Activated T-helper 1 cell treated with Interleukin-2 at 50 U/mL for 16 hours (primary cell): ENCODE measurements around the gene CFD.
"Not testable (repeated sequence)": the region's sequence is repeated elsewhere in the genome, so short reads cannot be mapped to it uniquely, and the experiment has no call there.

Experiments
- DNase-seq: peaks from one replicate; pipeline ENCODE4 v3.0.0-alpha.2; 2020; ENCODE audit warnings: low read depth

Gene CFD

DNA sequence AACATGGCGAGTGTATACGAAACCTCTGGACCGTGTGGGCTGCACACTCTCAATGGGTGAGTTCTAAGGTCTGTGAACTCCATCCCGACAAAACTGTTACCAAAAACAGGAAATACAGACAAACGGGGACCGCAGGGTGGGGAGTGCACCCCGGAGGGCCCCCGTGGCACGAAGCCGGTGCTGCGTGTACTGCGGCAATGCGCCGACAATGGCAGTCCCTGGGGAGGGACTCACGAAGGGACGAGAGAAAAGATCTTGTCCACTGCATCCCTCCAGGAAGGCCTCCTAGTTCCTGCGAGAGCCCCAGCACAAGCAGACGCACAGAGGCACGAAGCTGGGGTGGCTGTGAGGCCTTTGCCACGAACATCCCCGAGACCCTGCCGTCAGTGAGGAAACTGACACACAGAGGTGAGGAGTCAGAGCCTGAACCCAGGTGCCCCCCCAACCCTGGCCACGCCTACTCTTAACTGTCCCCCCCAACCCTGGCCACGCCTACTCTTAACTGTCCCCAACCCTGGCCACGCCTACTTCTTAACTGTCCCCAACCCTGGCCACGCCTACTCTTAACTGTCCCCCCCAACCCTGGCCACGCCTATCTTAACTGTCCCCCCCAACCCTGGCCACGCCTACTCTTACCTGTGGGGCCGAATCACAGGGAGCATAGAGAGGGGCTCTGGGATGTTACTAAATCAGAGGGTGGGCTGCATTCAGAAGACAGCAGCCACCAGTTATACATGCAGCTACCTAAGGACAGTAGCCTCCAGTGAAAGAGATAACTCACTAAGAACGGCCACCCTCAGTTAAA, 29.3 kb downstream of the CFD start:
- DNase-seq = peak; percentile 36

DNA sequence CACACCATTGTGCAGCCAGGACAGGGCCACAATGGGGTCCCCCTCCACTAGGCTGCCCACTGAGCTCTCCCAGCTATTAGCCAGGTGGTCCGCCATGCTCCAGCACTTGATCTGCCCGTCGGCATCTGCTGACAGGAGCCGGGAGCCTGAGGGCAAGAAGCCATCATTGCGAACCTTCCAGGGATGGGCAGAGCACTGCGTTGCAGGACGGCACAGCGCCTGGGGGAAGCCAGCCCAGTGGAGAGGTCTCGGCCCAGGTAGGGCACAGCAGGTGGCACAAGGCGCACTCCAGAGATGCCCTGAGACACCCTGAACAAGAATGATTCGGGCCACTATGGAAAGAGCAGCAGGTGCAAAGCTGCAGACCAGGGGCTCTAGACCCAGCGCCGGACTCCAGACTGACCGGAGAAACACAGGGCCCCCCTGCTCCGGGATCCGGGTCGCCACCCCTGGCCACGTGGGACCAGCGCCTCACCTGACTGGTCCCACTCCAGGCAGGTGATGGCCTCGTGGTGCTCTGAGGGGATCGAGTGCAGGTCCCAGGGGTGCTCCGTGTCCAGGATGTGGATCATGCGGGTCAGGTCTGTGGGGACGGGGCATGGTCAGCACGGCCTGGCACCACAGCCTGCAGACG, 30.3 kb downstream of the CFD start:
- no peak for DNase-seq

DNA sequence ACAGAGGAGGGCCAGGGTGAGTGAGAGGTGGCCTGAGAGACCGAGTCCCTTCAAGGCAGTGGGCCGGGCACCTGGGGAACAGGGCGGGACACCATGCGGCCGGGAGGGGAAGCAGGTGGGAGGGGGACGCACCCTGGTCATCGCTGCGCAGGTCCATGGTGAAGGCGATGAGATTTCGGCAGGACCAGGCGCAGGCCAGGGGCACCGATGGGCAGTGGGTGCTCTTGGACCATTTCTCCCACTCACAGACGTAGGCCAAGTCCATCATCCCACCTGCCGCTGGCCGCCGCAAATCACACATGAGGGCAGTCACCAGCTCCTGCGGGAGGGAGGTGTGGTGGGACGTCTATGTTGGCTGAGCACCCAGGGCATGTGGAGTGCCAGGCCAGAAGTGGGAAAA, 31.4 kb downstream of the CFD start:
- no peak for DNase-seq

DNA sequence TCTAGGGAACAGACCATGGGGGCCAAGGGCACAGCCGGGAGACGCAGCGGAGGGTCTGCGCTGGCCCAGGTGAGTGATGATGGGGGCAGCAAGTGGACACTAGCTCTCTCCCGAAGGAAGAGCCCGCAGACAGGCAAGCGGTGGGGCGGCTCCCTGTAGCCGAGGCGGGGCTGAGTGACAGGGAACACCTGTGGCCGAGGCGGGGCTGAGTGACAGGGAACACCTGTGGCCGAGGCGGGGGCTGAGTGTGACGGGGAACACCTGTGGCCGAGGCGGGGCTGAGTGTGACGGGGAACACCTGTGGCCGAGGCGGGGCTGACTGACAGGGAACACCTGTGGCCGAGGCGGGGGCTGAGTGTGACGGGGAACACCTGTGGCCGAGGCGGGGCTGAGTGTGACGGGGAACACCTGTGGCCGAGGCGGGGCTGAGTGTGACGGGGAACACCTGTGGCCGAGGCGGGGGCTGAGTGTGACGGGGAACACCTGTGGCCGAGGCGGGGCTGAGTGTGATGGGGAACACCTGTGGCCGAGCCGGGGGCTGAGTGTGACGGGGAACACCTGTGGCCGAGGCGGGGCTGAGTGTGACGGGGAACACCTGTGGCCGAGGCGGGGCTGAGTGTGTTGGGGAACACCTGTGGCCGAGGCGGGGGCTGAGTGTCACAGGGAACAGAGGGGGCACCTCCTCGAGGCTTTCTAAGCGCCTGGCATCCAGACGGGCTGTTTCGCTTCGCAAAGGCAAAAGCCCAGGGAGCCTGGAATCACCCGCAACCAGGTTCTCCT, 32.1 kb downstream of the CFD start:
- not testable (repeated sequence) for DNase-seq

DNA sequence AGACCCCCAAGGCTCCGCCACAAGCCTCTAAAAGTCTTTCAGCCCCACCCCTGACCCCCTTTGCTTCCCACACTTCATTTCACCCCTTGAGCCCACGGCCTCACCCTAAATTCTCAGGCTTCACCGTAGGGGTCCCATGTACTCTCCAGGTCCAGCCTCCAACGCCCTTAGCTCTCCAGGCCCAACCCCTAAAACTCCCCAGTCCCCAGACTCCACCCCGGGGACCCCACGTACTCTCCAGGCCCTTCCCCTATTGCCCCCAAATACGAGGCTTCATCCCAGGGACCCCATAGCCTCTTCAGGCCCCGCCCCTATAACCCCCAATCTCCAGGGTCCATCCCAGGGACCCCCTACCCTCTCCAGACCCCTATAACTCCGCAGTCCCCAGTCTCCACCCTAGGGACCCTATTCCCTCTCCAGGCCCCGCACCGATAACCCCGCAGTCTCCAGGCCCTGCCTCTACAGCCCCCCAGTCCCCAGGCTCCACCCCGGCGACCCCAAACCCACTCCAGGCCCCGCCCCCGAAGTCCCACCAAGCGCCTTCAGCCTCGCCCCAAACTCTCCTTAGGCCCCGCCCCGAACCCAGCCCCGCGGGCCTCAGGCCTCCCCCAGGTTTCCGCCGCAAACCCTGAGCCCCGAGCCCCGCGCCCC, 32.9 kb downstream of the CFD start:
- DNase-seq = no peak

DNA sequence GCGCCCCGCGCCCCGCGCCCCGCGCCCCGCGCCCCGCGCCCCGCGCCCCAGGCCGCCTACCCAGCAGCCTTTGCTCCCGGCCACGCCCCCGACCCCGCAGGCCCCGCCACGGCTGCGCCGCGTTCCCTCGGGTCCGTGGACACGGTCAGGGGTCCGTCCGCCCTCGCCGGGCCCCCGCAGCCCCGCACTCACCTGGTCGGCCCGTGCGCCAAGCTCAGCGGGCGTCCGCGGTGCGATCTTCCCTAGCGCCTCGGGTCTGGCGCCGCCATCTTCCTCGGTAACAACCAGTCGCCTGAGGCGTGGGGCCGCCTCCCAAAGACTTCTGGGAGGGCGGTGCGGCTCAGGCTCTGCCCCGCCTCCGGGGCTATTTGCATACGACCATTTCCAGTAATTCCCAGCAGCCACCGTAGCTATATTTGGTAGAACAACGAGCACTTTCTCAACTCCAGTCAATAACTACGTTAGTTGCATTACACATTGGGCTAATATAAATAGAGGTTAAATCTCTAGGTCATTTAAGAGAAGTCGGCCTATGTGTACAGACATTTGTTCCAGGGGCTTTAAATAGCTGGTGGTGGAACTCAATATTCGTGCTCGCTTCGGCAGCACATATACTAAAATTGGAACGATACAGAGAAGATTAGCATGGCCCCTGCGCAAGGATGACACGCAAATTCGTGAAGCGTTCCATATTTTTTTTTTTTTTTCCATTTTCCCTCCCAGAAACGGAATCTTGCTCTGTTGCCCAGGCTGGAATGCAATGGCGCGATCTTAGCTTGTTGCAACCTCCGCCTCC, 33.6 kb downstream of the CFD start, which contains the start of the genes MED16 and RNU6-9:
Gene MED16 (minus strand): TSS at position 294 of the 796 bp plus-strand sequence. CDS start 2,056 bp downstream, outside the sequence.
Gene RNU6-9 (plus strand): TSS at position 591 of the 796 bp plus-strand sequence.
- peak; percentile 81 for DNase-seq

DNA sequence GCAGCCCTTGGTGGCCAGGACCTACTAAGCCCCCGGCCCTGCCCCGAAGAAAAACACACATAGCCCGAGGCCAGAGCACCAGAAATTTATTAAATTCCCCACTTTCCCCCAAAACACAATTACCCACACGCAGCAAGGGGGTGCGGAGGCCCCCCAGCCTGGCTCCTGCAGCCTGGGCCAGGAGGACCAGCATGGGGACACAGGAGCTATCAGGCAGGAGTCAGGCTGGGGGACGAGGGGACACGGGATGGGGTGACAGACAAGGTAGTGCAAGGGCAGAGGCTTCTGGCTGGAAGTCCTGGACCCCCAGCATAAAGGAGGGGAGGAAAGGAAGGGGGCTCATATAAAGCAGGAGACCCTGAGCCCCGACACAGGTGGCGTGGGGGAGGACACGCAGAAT, 37.0 kb downstream of the CFD start:
- DNase-seq = no peak

DNA sequence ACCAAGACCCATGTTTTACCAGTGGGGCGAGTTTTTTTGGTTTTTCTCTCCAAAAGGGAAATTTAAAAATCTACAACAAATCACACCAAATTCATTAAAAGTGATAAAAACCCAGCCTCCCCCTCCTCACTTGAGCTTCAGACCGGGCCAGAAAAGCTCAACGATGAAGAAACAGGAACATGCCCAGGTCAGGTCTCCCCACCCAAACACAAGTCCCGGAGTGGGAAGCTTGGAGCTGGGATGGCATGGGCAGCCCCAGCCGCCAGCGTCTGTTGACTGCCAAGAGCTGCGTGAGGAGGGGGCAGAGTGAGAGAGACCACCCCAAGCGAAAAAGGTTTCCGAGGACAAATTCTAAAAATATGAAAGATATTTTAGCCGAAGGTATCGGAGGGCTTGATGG, 37.5 kb downstream of the CFD start:
- no peak for DNase-seq

DNA sequence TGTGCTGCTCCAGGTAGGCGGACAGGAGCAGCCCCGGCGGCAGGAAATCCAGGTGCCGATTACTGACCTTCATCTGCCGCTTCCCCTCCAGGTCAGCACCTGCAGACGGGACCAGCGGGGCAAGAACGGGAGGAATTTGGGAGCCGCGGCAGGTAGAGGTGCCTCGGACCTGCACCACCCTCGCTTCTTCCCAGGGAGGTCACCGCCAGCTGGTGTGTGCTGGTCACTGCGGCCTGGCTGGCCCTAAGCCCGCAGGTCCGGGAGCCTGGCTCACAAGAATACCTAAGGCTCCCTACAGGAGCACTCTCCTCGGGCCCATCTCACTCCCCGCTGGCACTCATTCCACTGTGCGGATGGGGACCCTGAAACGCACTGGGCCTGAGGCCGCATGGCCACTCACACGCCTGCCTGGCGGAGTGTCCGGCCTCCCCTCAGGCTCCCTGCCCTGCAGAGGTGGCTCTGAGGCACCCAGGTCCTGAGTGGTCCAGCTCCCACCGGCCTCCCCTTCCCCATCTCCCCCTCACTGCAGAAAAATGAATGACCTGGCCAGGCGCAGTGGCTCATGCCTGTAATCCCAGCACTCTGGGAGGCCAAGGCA, 38.1 kb downstream of the CFD start:
- DNase-seq = no peak

DNA sequence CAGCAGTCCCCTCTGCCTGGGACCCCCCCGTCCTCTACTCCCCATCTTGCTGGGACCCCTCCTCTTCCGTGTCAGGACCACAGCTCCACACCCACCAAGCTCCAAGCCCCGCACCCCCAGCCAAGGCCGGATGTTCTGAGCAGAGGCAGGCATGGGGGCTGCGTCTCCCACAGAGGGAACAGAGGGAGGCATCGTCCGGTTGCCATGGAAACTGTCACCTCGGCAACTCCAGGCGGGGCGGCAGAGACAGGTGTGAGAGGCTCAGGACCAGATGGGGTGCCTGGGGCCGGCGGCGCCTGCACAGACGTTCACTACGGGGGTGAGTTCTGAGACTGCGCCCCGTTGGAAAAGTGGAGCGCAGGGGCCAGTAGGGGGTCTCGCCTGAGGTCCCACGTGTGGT, 39.2 kb downstream of the CFD start:
- DNase-seq = no peak

DNA sequence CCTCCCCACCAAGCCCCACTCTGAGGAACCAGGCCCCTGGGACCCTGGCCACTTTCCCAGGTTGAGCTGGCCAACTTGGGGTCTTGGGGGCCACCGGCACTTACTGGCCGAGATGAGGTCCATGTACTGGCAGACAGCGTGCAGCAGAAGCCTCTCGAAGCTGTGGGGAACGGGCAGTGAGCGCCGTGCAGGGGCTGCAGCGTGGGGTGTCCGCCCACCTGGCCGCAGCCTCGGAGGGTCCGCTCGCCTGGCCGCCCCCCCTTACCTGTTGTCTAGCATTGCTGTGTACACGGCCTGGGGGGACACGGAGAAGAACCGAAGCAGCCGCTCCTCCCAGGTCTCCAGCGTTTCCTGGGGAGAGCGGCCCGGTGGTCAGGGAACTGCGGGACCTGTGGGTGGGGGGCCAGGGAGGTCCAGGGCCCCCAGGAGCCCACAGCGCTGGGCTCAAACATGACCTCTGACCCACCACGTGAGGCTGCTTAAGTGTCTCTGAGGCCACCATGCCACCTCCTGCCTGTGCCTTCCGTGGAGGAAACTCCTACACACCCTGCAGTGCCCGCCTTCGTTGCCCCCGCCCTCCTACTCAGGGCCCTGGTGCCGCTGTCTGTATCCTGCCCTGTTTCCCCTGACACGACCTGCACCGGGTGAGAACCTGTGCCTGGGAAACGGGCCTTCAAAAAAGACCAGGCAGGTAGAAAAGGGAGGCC, 40.0 kb downstream of the CFD start:
- DNase-seq = no peak

DNA sequence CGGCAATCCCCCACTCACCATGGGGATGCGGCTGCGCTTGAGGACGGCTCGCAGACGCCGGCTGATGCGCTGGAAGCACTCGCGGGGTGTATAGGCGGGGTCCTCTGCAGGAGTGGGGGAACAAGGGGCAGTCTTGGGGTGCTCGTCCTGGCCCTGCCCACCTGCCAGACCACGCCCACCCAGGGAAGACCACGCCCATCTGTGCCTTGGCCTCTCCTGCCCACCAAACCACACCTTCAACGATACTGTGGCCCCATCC, 40.5 kb downstream of the CFD start:
- DNase-seq = no peak

DNA sequence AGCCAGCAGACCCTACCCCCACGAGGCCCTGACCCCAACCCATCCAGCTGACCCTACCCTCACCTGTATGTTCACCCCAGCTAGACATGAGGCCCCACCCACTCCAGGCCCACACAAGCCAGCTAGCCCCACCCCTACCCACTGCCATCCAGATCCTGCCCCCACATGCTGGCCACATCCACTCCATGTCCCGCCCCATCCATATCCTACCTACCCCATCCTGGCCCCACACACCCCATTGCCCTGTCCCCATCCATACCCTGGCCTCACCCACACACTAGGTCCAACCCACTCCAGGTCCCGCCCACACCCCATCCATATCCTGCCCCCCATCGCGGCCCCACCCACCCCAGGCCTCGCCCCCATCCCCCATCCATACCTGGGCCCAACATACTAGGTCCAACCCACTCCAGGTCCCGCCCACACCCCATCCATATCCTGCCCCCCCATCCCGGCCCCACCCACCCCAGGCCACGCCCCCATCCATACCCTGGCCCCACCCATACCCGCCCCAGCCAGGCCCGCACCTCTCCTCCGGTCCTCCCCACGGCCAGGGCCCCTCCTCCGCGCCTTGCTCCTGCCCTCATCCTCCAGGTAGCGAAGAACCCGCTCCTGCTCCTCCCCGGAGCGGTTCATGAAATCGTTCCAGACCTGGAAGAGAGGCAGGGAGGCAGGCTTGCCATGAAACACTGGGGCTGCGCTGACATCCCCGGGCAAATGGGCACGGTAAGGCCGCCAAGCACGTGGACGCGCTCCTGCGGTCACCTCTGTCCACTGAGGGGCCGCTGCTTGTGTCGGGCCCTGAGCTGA, 41.0 kb downstream of the CFD start:
- DNase-seq = no peak

DNA sequence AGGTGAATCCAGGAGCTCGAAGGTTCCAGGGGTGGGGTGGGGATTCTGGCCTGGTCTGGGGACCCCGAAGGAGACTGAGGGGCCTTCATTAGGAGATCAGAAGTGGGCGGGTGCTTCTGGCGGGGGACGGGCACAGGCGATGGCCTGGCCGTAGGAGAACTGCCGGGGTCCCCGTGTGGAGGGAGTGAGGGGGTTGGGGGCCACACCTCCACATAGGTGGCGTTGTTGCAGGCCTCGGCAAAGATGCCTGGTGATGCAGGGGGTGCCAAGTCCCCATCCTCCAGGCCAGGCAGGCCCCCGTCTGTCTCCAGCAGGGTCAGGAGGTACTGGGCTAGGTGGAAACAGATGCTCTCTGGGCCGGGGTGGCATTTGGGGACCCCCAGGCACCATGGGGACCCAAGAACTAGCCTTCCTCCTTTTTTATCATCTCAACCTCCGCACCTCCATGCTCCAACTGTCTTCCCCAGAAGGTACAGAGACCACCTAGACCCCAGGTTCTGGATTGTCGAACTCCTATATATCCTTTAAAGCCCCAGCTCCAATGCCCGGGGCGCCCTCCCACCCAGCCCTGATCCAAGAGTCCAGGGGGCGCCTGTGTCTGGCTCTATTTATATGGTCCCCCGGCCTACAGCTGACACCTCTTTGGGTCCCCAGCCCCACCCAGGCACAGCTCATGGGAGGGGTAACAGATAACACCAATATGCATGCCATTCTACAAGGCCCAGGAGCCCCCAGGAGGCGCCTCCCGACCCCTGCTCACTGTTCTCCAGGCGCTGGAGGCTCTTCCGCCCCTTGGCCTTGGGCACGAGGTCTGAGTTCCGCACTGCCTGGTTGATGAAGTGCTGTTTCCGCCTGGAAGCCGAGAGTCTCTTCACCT, 42.0 kb downstream of the CFD start:
- no peak for DNase-seq

DNA sequence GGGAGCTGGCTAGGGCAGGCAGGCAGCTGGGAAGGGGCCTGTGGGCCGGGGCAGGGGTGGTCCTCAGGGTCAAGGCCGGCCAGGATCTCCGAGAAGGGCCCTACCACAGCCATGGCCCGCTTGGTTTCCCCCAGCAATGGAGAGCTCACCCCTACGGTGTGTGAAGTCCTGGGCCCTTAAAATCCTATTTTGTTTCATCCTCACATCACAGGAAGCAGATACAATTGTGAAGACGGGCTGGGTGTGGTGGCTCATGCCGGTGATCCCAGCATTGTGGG, 42.6 kb downstream of the CFD start:
- DNase-seq = no peak

DNA sequence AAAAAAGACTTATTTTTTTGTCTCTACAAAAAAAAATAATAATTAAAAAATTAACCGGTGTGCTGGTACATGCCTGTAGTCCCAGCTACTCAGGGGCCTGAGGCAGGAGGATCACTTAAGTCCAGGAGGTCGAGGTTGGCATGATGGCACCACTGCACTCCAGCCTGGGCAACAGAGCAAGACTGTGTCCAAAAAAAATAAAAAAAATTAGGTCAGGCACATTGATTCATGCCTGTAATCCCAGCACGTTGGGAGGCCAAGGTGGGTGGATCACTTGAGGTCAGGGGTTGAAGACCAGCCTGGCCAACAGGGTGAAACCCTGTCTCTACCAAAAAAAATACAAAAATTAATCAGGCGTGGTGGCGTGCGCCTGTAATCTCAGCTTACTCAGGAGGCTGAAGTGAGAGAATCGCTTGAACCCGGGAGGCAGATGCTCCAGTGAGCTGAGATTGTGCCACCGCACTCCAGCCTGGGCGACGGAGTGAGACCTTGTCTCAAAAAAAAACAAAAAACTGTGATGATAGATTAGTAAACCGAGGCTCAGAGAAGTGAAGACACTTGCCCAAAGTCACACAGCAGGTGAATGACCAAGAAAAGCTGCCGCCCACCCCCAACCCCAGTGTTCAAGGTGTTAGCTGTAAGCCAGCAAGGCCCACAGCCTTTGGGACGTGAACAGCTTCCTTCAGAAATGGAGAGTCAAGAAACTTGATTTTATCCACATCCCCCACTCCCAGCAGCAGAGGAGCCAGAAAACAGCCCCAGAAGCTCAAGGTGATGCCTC, 43.2 kb downstream of the CFD start:
- no peak for DNase-seq

DNA sequence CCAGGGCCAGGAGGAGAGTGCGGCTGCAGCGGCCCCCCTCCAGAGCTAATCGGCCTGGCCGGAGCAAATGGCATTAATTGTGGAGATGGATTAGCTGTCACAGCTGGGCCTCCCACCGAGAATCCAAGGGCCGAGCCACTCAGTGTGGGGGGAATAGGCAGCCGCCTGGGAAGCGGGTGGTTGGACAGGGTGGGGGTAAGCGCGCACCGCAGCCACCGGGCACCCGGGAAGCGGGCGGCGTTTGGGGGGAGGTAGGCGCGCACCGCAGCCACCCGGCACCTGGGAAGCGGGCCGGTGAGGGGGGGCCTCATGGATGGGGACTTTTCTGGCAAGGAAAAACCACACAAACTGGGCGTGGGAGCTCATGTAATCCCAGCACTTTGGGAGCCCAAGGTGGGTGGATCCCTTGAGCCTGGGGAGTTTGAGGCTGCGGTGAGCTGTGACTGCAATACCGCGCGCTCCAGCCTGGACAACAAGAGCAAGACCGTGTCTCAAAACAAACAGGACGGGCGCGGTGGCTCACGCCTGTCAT, 43.9 kb downstream of the CFD start:
- DNase-seq = no peak

DNA sequence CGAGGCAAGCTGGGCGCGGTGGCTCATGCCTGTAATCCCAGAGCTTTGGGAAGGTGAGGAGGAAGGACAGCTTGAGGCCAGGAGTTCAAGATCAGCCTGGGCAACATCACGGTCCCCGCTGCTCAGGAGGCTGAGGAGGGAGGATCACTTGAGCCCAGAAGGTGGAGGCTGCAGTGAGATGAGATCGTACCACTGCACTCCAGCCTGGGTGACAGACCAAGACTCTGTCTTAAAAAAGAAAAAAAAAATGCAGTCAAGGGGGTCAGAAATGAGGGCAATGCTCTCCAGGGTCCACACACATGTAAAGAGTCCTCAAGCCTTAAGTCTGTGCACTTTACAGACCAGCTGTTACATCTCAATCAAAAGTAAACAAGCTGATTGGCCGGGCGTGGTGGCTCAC, 45.1 kb downstream of the CFD start:
- DNase-seq = no peak
